DOHH2 (cell line): ENCODE measurements around the gene TC2N.

Experiments used
- H3F3A ChIP-seq: fragments of 200-600 bp; sonication (generic), shearing (Covaris generic); 2 replicates; pipeline ENCODE4 v1.6.0; 2016; ENCODE audit warnings: antibody characterized with exemption, mild to moderate bottlenecking; ENCODE audit not compliant: control insufficient read depth, insufficient read depth
- H3K27ac ChIP-seq: fragments of 200-600 bp; sonication (generic); 2 replicates; pipeline ENCODE4 v1.5.1; 2014; ENCODE audit warnings: low read depth, mild to moderate bottlenecking, low read length, moderate library complexity
- H3K27me3 ChIP-seq: fragments of 200-600 bp; sonication (generic); 2 replicates; pipeline ENCODE4 v1.6.1; 2014; ENCODE audit warnings: mild to moderate bottlenecking, low read length, mixed read lengths; ENCODE audit not compliant: control insufficient read depth
- H3K36me3 ChIP-seq: fragments of 200-600 bp; sonication (generic); 2 replicates; pipeline ENCODE4 v1.6.1; 2014; ENCODE audit warnings: mild to moderate bottlenecking, low read length, moderate library complexity, mixed read lengths; ENCODE audit not compliant: control insufficient read depth
- H3K4me1 ChIP-seq: fragments of 200-600 bp; sonication (generic); 2 replicates; pipeline ENCODE4 v1.6.1; 2014; ENCODE audit warnings: mild to moderate bottlenecking, low read length, mixed read lengths; ENCODE audit not compliant: control insufficient read depth
- H3K4me2 ChIP-seq: fragments of 200-600 bp; sonication (generic); 2 replicates; pipeline ENCODE4 v1.6.0; 2014; ENCODE audit warnings: mild to moderate bottlenecking, low read length, moderate library complexity
- H3K4me3 ChIP-seq: fragments of 200-600 bp; sonication (generic); 2 replicates; pipeline ENCODE4 v1.5.1; 2014; ENCODE audit warnings: mild to moderate bottlenecking, low read length, mixed read lengths
- H3K79me2 ChIP-seq: fragments of 200-600 bp; sonication (generic); 2 replicates; pipeline ENCODE4 v1.6.1; 2014; ENCODE audit warnings: mild to moderate bottlenecking, low read length, mixed read lengths; ENCODE audit not compliant: control insufficient read depth
- H3K9me2 ChIP-seq: fragments of 200-600 bp; sonication (generic); replicated peaks from 2 replicates; pipeline ENCODE4 v1.6.1; 2014; ENCODE audit warnings: mild to moderate bottlenecking, low read length, mixed read lengths; ENCODE audit not compliant: control insufficient read depth
- H3K9me3 ChIP-seq: fragments of 200-600 bp; sonication (generic); 2 replicates; pipeline ENCODE4 v1.6.1; 2014; ENCODE audit warnings: antibody characterized with exemption, low read length, mixed read lengths; ENCODE audit not compliant: control insufficient read depth, insufficient read depth
- H4K20me1 ChIP-seq: fragments of 200-600 bp; sonication (generic); 2 replicates; pipeline ENCODE4 v1.6.0; 2014; ENCODE audit warnings: low read depth, mild to moderate bottlenecking, antibody characterized with exemption, low read length, moderate library complexity; ENCODE audit not compliant: control insufficient read depth, insufficient read depth
- EZH2phosphoT487 ChIP-seq: fragments of 200-600 bp; sonication (generic); IDR thresholded peaks from 2 replicates; pipeline ENCODE4 v1.6.1; 2017; ENCODE audit warnings: borderline replicate concordance, mild to moderate bottlenecking, antibody characterized with exemption, low read length, moderate library complexity, mixed read lengths
- TF ChIP-seq, protein P1 (sequence below): fragments of 200-600 bp; sonication (generic); IDR thresholded peaks from one replicate; pipeline ENCODE4 v1.5.1; 2014; ENCODE audit warnings: antibody characterized with exemption, mild to moderate bottlenecking, low read depth, low read length; ENCODE audit not compliant: poor library complexity, severe bottlenecking

TC2N gene

DNA sequence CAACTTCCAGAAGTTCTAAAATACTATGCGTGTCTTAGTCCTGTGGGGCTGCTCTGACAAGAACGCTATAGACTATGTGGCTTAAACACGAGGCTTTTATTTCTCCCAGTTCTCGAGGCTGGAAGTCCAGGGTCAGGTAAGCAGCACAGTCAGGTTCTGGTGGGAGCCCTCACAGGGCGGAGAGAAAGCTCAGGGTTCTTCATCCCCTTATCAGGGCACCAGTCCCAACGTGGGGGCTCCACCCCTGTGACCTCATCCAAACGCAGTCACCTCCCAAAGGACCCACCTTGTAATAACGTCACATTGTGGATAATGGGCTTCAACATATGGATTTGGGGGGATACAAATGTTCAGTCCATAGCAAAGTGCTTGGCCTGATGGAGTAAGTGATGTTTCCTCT is 37.1 kb upstream of the TC2N start:
- no peak overlapping the region for H3K4me3 ChIP-seq
- no peaks in the 10 kb centered on the region for H4K20me1 ChIP-seq
- H3K27me3 ChIP-seq: peaks cover 3% of the 10 kb centered on the region; the same call in 1 of the 2 replicates
- no peak overlapping the region for H3K4me2 ChIP-seq
- H3K9me2 ChIP-seq: no peaks in the 10 kb centered on the region
- no peak for TF ChIP-seq EZH2phosphoT487
- TF ChIP-seq, protein P1, sequence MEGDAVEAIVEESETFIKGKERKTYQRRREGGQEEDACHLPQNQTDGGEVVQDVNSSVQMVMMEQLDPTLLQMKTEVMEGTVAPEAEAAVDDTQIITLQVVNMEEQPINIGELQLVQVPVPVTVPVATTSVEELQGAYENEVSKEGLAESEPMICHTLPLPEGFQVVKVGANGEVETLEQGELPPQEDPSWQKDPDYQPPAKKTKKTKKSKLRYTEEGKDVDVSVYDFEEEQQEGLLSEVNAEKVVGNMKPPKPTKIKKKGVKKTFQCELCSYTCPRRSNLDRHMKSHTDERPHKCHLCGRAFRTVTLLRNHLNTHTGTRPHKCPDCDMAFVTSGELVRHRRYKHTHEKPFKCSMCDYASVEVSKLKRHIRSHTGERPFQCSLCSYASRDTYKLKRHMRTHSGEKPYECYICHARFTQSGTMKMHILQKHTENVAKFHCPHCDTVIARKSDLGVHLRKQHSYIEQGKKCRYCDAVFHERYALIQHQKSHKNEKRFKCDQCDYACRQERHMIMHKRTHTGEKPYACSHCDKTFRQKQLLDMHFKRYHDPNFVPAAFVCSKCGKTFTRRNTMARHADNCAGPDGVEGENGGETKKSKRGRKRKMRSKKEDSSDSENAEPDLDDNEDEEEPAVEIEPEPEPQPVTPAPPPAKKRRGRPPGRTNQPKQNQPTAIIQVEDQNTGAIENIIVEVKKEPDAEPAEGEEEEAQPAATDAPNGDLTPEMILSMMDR: no peak
- H3K4me1 ChIP-seq: no peaks in the 10 kb centered on the region
- no peaks in the 10 kb centered on the region for H3K36me3 ChIP-seq
- no peaks in the 10 kb centered on the region for H3F3A ChIP-seq
- H3K79me2 ChIP-seq: no peaks in the 10 kb centered on the region
- no peak overlapping the region for H3K27ac ChIP-seq
- H3K9me3 ChIP-seq: no peaks in the 10 kb centered on the region

DNA sequence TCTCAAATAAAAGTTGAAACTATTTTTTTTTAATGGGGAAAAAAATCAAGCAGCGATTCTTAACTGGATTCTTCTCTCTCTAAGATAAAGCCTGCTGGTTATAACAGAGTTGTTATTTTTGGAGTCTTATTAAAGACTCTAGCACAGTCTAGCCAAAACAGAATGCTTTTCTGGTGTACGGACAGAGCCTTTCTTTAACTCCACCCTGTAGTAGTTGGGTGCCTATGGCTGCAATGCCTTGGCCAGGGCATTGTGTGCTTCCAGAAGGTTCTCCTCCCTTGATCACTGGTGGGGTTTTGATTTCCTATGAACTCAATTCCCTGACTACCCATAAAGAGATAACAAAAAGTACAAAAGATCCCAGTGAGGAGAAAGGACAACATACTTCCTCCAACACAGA is 35.7 kb upstream of the TC2N start:
- Histone ChIP-seq H3K4me2 (no peak overlapping the region), H3K9me2 (no peaks in the 10 kb centered on the region), H3K4me3 (no peak overlapping the region), H3K27ac (no peak overlapping the region), H3K79me2 (no peaks in the 10 kb centered on the region), H4K20me1 (no peaks in the 10 kb centered on the region), H3F3A (no peaks in the 10 kb centered on the region), H3K9me3 (no peaks in the 10 kb centered on the region), H3K36me3 (no peaks in the 10 kb centered on the region), H3K27me3 (peaks cover 3% of the 10 kb centered on the region; the same call in 1 of the 2 replicates), H3K4me1 (no peaks in the 10 kb centered on the region)
- TF ChIP-seq, protein P1: no peak
- TF ChIP-seq EZH2phosphoT487: no peak

DNA sequence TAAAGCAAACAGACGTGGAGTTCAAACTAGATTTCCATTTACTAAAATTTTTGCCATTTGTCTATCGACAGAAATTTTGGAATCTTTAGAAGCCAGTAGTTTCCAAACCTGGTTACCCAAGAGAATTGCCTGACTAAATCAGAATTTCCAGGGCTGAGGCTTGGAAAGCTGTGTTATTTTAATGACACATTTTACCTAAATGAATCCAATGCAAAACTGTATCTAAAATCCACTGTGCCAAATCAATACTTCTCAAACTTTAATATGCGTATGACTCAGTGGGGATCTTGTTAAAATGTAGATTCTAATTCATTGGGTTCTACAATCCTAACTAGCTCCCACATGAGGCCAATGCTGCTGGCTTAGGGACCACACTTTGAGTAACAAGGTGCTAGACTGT is 35.0 kb upstream of the TC2N start:
- peaks cover 3% of the 10 kb centered on the region; the same call in 1 of the 2 replicates for H3K27me3 ChIP-seq
- H3F3A ChIP-seq: no peaks in the 10 kb centered on the region
- H3K4me3 ChIP-seq: no peak overlapping the region
- H3K4me2 ChIP-seq: no peak overlapping the region
- H3K36me3 ChIP-seq: no peaks in the 10 kb centered on the region
- H3K9me3 ChIP-seq: no peaks in the 10 kb centered on the region
- no peak overlapping the region for H3K27ac ChIP-seq
- no peaks in the 10 kb centered on the region for H3K4me1 ChIP-seq
- no peaks in the 10 kb centered on the region for H4K20me1 ChIP-seq
- no peaks in the 10 kb centered on the region for H3K9me2 ChIP-seq
- no peak for TF ChIP-seq EZH2phosphoT487
- H3K79me2 ChIP-seq: no peaks in the 10 kb centered on the region

DNA sequence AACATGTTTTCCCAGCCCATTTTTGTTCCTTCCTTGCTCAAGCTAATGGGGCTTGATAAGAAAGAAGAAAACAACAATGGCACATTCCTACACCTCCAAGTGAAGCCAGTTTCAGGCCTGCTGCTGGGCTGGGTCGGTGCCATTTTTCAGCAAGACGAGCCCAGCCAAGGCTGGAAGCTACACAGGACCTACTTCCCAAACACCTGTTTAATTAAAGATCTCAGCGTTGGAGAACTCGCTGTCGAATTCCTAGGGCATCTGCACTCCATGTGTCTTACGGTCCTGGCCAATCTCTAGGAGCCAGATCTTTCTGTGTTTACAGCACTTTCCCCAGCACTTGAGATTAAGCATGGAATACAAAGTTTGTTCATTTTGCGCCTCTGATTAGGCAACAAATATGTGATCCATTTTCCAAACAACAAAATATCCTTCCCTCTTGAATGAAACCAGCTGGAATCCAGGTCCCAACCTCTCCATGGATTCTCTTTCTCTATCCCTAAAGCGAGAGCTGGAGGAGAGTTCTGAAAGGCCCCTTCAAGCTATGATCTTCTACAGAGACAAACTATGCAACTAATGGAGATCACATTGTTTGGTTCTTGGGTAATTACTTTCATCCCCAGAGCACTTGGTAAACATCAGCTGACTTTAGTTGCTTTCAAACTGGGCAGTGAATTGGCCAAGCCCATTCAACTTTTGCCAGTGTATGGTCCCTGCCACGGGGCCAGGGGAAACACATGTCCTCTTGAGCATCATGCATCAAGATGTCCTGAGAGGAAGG is 34.3 kb upstream of the TC2N start:
- H3K4me2 ChIP-seq: no peak overlapping the region
- TF ChIP-seq EZH2phosphoT487: no peak
- TF ChIP-seq, protein P1: no peak
- H3K79me2 ChIP-seq: no peaks in the 10 kb centered on the region
- H3K27me3 ChIP-seq: peaks cover 3% of the 10 kb centered on the region; the same call in 1 of the 2 replicates
- H3F3A ChIP-seq: no peaks in the 10 kb centered on the region
- no peaks in the 10 kb centered on the region for H3K9me2 ChIP-seq
- no peaks in the 10 kb centered on the region for H4K20me1 ChIP-seq
- H3K27ac ChIP-seq: no peak overlapping the region
- no peaks in the 10 kb centered on the region for H3K4me1 ChIP-seq
- H3K9me3 ChIP-seq: no peaks in the 10 kb centered on the region
- H3K4me3 ChIP-seq: no peak overlapping the region
- H3K36me3 ChIP-seq: no peaks in the 10 kb centered on the region
